ENCODE data around the gene ZNF554.
A peak's percentile ranks its signal among the peaks of the same experiment; 100 is the strongest.

ZNF554 gene

DNA sequence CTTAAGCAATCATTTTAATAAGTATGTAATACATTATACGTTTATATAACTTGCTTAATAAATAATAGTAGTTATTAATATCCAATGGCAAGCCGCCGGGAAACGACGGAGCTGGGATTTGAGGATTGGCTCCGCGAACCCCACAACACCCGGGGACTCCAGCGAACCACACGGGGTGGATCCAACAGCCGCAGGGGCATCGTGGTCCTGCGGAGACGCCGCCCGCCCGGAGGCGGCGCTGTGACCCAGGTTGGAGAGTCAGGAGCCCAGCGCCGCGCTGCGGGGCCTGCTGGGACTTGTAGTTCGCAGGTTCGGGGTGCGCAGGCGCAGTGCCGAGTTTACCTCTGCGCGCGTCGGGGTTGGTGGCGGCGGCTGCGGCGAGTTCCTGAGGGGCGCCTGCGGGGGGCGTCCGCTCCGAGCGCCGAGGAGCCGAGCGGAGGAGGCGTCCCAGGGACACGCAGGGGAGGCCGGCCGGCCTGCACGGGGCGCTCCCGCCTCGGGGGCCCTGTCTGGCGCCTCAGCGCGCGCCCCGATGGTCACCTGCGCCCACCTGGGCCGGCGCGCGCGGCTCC is at the start of gene ZNF554:
Gene ZNF554, plus strand, starts transcription at position 329 of the 572 bp plus-strand sequence. Its CDS starts 204 bp downstream, at position 533.
- DNase-seq = peak; percentile 93

DNA sequence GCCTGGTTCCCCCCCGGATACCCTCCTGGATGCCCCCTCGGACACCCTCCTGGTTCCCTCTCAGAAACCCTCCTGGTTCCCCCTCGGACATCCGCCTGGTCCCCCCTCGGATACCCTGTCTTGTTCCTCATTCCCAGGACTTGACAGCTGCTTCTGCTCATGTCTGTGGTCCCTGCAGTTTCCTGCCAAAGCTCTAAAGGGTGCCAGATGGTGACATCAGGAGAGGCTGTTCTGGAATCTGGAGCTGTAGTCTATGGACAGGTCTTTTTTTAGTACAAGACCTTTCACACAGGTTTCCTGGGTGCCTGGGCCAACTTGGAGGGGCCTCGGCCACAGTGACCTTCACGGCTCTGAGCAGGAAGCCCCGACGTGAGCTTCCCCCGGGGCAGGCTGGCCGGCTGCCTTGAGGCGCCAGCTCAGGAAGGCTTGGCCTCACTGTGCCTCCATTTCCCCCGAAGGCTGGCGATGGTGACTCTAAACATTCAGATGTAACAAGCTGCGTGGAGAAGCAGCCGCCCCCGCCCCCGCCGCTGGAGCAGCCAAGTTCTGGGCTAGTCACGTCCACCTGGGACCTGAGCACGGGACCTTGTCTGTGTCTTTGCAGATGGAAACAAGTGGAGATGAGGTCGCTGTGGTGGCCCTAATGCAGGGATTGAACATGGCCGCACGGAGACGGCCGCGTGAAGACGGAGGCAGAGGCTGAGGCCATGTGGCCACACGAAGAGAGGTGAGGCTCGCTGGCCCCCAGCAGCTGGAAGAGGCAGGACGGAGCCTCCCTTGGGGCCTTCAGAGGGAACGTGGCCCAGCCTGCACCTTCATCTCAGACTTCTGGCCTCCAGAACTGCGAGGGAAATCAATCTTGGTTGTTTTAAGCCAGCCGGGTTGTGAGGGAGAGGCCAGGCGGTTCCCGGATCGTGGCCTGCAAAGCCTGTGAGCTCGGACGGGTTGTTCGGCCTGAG is 49.3 kb upstream of the ZNF554 start:
- DNase-seq = peak; percentile 25

DNA sequence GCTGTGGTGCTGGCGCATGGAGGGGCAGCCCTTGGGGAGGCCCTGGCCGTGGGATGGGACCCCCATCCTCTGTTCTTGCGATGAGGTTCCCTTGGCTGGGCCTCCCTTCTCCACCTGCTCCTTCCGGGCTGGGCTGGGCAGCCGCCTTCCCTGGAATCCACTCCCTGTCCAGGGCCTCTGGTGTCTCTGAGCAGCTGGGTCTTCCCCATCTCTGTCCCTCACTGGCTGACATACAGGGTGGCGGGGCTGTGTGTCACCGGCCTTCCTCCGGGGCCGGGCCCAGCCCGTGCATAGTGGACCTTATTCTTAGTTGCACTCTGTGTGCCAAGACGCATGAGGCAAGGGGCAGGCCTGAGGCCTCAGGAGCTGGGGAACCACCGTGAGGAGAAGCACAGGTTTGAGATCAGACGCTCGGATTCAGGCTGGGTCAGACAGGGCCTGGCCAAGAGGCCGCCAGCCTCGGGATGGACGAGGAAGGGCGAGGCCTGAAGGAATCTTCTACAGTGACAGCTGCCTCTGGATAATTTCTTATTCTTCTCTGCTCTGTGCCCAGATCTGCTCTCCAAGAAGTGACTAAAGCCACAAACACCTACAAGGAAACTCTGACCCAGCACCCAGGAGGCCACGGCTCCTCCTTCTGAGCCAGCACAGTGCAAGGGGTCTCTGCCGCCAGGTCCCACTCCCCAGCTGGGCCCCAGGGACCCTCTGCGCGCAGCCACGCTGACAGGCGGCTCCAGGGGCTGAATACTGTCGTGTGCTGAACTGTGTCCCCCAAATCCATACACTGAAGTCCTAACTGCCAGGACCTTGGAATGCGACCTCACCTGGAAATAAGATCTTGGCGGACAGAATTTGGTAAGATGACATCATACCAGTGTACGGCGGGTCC is 47.6 kb upstream of the ZNF554 start:
- DNase-seq = no peak

DNA sequence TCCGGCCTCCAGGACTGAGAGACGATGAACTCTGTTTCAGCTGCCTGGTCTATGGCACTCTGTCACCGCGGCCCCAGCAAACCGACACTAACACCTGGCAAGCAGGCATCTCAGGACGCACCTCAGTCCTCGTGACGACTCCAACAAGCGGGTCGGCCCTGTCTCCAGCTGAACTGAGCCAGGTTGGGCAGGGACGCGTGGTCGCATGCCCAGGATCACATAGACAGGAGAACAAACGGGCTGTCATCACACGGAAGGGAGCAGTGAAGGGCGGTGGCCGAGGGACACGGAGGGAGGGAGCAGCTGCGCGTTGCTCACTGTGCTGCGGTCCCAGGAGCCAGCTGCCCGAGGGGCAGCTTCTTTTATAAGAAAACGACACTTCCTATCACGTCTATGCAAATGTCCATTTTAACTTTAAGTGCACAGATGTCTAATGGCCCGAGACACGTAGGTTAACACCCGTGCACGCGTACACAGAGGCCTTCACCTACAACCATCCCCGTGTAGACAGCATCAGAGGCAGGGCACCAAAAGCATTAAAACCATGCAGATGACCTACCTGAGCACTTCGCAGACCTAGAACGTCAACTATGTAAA is 45.5 kb upstream of the ZNF554 start:
- DNase-seq = no peak

DNA sequence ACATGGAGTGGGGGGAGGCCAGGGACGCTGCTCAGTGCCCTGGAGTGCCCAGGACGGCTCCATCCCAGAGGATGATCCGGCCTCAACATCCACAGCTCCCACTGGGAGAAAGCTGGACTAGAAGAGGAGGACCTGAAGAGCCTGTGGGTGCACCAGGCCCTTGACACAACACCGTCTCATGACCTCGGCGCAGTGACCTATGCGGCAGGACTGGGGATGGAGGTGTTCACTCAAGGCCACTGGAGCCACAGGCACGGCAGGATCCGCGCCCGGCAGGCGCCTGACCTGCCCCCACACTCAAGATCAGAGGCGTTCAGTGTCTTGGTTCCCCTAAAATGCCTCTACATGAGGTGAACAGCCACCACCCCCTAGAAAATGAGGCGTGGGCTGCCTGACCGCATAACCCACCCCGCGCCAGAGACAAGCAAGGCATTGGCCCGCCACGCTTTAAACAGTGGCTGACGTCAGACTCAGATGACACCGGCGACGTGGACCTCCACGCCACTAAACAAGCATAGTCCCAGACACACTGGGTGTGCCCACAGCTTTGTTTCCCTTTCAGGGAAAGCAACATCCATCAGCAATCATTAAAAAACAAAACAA is 44.6 kb upstream of the ZNF554 start:
- no peak for DNase-seq

DNA sequence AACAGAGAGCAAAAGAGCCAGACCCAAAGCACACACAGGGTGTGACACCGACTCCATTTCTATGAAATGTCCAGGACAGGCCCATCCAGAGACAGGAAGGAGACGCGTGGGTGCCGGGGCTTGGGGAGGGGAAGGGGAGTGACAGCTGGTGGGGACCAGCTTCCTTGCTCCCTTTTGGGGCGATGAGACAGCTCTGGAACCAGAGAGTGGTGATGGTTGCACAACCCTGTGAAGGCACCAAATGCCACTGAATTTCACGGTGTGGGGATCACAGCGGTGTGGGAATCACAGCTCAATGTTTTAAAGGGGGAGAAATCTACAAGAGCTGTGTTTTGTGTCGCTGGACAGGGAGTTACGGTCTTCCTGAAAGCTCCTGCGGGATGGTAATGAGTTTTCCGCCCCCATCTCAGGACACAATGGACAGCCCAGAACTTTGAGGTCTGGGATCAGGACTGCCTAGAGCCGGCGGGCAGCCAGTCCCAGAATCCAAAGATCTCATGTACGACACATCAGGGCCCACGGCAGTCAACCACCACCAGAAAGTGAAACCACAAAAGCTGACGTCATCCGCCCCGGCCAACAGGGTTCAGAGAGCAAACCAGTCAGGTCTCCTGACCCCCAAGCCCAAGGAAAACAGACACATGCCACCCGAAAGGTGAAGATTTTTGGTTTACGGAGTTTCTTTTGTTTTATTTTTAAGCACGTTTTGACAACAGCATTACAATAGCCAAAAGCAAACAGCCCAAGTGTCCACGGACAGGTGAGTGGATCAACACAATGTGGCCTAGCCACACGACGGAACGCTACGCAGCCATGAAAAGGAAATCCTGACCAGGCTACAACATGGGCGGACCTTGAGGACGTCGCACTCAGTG is 43.9 kb upstream of the ZNF554 start:
- DNase-seq = peak; percentile 18

DNA sequence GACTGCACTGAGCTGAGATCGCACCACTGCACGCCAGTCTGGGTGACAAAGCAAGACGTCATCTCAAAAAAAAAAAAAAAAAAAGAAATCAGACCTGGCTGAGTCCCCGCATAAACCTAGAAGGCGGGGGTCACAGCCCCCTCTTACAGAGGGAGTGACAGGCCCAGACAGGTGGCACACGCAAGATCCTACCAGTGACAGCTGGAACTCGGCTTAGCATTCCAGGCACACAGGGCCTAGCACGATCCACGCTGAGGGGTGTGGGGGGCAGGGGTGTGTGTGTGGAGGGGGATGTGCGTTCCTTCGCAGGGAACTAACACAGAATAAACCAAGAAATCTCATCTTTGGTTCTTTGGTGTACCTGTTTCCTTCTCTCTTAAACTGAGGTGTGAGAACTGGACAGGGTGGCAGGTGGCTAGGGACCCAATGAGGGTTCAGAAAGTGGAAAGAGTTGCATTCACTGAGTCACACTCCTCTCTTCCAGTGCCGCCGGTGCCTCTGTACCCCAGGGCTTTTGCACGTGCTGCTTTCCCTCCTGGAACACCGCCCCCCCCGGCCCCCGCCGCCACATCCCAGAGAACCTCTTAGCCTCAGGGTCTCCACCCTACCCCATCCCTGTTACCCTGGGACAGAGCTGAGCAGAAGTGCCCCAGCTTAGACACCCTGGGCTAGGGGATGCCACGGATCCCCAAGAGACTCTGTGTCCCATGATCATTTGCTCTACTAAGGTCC is 41.5 kb upstream of the ZNF554 start:
- DNase-seq = no peak

DNA sequence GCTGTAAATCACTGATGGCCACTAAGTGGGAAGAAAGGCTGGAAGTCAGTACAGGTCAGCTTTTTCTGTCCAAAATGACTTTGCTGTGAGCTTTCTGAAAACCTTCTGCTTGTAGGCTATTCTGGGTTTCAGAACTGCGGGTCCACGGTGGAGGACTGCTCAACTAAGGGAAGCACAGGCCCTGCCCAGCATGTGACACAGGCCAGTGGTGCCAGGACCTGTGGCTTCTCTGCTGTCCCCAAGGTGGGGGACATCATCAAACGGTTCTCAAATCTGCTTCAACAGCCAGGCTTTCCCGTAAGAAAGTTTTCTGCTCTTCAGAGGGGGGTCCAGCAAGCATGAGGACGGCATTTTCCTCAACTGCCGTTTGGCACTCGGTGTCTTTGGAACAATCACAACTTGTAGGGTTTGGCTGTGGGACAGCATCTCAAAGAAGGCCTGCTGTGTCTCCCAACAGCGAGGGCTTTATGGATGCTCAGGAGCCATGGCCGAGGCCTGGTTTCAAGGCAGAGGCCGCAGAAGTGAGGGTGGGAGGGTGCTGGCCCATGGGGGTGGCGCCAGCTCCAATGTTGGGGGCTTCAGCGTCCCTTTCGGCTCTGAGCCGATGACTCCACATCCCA is 40.4 kb upstream of the ZNF554 start:
- no peak for DNase-seq

DNA sequence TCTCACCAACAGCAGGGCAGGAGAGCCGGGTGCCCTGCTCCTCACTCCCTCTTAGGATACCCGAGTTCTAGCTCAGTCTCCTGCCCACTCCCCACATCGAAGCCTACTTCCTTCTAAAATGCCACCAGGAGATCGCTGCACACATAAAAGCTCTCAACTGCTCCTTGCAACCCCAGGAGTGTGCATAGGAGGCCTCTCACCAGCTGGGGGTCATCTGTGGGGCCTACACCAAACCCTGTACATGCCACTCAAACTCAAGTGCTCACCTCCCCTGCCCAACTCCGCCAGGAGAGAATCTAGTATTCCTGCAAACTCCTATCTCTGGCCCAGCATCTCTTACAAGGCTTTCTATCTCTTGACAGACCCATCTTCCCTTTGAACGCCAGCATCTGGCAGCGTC is 39.4 kb upstream of the ZNF554 start:
- no peak for DNase-seq

DNA sequence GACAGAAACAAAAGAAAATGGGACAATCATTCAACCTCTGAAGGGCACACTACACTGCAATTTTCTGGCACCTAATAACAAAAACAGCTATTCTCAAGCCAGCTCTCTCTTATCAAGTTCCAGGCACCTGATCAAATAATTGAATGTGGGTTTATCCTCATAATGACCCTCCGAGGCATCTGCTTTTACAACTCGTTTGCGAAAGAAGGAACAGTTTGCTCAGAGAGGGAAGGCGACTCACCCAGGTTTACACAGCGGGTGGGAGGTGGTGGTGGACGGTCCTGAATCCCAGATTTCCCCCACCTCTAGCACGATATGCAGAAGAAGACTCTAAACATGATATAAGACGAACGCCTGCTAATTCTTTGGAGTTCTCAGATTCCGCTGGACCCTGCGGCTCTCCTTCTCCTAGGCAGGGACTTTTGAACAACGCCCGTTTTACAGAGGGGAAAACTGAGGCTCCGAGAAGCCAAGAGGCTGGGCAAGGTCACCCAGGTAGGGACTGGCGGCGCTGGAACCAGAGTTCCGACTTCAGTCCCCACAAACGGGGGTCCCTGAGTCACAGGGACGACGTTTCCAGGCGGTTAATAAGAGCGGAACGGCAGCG is 37.2 kb upstream of the ZNF554 start:
- DNase-seq = no peak

DNA sequence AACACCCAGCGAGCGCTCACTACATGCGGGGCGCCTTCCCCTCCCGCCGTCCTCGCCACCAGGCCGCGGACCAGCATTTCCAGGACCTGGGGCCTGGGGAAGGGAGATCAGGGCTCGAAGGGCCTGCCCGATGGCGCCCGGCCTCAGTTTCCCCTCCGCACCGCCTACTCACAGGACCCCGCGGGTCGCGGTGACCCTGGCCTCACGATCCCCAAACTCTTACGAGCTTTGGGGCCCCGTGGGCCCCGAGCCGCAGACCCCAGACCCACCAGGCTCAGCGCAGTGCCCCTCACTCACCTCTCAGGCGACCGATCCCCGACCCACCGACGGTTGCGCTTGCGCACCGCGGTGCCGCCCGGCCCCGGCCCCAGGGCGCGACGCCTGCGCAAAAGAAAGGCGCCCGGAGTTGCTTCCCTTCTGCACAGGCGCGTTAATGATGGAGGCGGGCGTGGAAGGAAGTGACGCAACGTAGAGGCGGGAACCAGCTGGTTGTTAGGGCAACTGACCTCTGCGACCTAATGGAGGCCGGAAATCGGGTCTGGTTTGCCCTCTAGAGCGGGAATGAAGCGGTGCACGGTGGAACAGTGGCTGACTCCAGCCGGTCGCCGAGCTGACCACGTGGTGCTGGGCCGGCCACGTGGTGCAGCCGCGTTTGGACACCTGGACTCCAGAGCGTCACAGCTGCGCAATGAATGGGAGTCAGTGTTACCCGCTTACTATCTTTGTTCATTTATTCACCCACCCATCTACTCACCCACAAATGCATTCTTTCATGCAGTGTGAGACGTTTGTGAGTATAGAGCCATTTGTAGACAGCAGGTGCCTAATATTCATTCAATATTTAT is 36.5 kb upstream of the ZNF554 start, which contains the start of gene SGTA:
Gene SGTA, minus strand, starts transcription at position 338 of the 845 bp plus-strand sequence. CDS start 14,205 bp downstream, outside the sequence.
- DNase-seq = peak; percentile 99

DNA sequence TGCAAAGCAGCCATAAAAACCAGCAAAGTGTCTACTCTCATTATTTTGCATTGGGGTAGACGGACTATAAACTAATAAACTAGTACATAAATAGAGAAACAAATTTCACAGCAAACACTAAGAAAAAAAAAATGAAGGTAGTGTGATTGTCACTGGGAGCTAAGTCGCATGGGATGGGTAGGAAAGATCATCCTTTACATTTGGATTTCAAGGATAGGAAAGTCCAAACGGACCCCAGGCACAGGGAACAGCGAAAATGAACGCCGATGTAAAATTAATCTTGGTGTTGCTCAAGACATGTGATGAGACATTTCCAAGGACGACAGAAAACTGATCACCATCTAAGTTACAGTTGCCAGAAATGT is 35.9 kb upstream of the ZNF554 start:
- DNase-seq = no peak

DNA sequence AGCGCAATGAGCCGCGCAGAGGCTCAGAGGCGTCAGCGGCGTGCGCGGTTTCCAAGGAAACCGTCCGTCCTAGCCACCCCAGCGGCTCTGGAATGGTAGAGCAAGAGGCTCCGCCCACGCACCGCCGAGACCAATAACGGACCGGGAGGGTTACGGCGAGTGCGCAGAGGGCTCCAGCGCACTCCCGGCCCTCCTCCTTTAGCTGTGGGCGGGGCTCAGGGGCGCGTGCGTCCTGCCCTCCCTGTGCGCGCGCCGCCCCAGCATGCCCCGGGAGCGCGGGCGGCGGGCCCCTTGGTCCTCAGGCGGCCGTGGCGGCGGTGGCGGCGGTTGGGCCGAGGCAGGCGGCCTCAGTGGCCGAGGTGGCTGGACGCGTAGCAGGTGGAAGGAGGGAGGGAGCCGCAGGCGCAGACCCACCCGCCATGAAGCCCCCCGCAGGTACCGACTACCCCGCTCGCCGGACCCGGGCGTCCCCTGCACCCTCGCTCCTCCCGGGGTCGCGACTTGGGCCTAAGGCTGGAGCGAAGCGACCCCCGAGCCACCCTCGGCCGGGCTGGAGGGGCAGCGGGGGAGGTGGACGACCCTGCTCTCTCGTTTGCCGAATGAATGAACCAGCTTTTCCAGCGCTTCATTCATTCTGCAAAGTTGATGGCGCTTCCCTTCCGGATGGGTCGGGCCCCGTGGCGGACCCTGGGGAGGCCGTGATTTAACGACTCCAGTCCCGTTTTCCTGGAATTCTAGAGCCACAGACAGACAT is 34.2 kb upstream of the ZNF554 start, which contains the start of gene THOP1:
Gene THOP1, plus strand, starts transcription at position 260 of the 754 bp plus-strand sequence. Its CDS starts 160 bp downstream, at position 420.
- peak; percentile 99 for DNase-seq

DNA sequence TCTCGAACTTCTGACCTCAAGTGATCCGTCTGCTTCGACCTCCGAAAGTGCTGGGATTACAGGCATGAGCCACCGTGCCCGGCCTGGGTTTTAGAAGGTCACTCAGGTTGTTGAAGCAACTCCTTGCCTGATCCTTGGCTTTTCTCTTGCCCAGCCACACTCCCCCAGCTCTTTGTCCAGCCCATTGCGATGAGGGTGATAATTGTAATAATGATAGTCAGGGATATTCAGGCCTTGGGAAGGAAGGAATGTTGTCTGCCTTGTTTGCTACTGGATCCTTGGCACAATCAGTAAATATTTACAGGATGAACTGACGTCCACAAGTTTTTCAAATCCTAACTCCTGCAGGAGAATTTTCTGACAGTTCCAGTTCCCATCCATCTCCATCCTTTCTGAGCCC is 32.6 kb upstream of the ZNF554 start:
- DNase-seq = no peak

DNA sequence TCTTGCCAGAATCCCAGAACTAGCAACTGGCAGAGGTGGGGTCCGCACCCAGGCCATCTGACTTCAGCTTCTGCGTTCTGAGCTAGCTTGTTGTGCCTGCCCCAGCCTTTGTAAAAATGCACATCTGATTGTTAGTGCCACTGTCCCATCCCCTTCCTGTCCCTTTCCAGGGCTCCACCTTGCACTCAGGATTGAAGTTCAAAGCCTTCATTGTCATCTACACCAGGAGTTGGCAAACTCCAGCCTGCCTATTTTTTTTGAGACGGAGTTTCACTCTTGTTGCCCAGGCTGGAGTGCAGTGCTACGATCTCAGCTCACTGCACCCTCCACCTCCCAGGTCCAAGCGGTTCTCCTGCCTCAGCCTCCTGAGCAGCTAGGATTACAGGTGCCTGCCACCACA is 31.4 kb upstream of the ZNF554 start:
- DNase-seq = no peak

DNA sequence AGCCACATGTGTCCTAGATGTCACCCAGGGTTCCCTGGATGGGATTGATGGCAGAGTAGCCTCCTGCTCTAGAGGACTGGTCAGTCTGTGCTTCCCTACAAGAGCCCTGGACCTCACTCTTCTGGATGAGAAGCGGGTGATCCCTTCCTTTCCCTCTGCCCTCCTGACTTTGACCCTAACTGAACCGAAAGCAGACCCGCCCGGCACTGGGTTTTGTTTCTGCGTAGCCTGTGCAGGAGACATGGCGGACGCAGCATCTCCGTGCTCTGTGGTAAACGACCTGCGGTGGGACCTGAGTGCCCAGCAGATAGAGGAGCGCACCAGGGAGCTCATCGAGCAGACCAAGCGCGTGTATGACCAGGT is 29.5 kb upstream of the ZNF554 start:
- DNase-seq = no peak

DNA sequence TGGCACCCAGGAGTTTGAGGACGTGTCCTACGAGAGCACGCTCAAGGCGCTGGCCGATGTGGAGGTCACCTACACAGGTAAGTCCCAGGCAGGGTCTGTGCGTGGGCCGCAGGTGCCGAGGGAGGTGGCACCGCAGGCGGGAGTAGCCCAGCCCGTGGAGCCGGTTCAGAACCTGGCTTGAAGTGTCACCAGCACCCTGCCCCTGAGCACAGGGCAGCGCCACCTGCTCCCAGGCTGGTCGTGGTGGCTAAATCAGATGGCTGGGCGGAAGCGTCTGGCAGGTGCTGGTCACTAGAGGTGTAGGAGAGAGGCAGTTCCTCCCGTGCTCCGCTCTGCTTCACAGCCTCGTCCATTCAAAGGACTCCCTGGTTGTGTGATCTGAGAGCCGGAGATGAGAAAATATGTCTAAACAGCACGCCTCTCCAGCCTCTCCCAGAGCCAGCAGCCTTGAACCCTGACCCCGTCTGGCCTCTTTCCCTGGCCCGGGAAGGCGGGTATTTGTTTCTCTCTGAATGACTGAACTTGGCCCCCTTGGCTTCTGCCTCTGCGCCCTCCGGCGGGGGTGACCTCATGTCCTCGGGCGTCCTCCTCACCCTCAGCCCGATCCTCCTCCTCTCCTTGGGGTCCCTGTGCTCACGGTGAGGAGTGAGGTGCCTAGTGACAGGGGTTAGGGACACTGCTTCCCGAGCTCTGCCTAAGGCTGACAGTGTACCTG is 29.0 kb upstream of the ZNF554 start:
- DNase-seq = no peak
